Testis (tissue), 2 donors: ENCODE data around the gene VSNL1.

Source experiments
- POLR2A ChIP-seq: fragments of 450-650 bp; IDR thresholded peaks from one replicate; pipeline ENCODE4 v1.6.1; 2017; ENCODE audit warnings: antibody characterized with exemption, mild to moderate bottlenecking, moderate library complexity
- TF ChIP-seq, protein P1 (sequence below), 3 experiments: fragments of 450-650 bp in 2 of 3; fragments of 200-600 bp in 1 of 3; sonication (generic) in 1 of 3; IDR thresholded peaks; one replicate each; pipeline ENCODE4 v1.5.1; 2016 to 2019; ENCODE audit warnings: antibody characterized with exemption in 3 of 3, mild to moderate bottlenecking in 2 of 3, moderate library complexity in 1 of 3

DNA sequence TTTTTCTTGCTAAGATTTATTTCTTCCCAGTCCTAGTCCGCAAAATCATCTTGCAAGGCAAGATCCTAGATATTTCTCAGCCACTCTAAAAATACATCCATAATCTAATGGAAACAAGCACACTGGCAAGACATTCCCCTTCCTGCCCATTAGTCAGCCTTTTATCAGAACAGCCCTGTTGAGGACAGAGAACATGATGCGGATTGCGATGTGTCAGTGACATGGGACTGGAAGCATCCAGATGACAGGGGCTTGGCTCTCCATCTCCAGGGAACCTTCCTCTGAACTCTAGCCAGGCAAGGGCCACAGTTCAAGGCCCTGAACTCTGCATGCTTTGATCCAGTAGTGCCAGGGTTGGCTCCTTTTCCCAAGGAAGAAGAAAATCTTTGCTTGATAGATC lies 70.0 kb downstream of the VSNL1 start:
- TF ChIP-seq, protein P1, sequence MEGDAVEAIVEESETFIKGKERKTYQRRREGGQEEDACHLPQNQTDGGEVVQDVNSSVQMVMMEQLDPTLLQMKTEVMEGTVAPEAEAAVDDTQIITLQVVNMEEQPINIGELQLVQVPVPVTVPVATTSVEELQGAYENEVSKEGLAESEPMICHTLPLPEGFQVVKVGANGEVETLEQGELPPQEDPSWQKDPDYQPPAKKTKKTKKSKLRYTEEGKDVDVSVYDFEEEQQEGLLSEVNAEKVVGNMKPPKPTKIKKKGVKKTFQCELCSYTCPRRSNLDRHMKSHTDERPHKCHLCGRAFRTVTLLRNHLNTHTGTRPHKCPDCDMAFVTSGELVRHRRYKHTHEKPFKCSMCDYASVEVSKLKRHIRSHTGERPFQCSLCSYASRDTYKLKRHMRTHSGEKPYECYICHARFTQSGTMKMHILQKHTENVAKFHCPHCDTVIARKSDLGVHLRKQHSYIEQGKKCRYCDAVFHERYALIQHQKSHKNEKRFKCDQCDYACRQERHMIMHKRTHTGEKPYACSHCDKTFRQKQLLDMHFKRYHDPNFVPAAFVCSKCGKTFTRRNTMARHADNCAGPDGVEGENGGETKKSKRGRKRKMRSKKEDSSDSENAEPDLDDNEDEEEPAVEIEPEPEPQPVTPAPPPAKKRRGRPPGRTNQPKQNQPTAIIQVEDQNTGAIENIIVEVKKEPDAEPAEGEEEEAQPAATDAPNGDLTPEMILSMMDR (IDR thresholded peaks at IDR 0.05) = no peak
- no peak for TF ChIP-seq POLR2A
